Measurements from ENCODE around the gene MYO3B. TPM values are rescaled to one million over a fixed set of nuclear protein-coding genes. Genes with fewer than 3 reads are reported as not detected.

MYO3B gene
- total and polyA plus RNA-seq, 2 donors = 0.64 to 0.71 TPM

DNA sequence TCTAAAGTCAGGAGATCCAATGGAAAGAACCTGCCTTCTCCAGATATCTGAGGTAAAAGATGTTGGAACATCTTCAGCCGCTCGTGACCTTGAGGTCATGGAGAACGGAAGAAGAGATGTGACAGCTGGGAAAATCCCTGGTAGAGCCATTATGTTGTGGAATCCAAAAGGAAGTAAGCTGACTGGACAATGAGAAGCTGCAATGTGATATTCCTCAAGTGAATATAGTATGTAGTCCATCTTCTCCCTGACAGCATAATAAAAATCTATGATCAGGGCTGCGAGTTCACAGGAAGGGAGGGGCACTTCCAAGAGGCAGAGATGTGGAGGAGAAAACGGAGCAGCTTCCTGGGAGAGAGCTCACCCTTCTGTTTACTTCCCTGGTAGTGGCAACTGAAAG lies 336.2 kb downstream of the MYO3B start:
- Histone ChIP-seq H3K4me1 (ENCODE audit: control insufficient read depth in 2 of 2, insufficient read depth in 2 of 2, low read length in 2 of 2) (no peaks in the 10 kb centered on the region), H3K27ac (ENCODE audit: low read depth in 1 of 2, low read length in 1 of 2) (no peak overlapping the region), H3K27me3 (ENCODE audit: control insufficient read depth in 2 of 2, insufficient read depth in 1 of 2, low read length in 1 of 2) (no peaks in the 10 kb centered on the region), H3K4me3 (ENCODE audit: low read length in 2 of 2) (no peak overlapping the region), H3K9me3 (ENCODE audit: control insufficient read depth in 2 of 2, insufficient read depth in 1 of 2, low read length in 1 of 2) (no peaks in the 10 kb centered on the region), H3K36me3 (ENCODE audit: control insufficient read depth in 2 of 2, insufficient read depth in 2 of 2, low read length in 1 of 2) (no peaks in the 10 kb centered on the region)
- WGBS = 93% methylated on average over 5 of the region's 5 CpGs
- no peak for DNase-seq (ENCODE audit: low read depth in 6 of 9, low spot score in 9 of 9)

DNA sequence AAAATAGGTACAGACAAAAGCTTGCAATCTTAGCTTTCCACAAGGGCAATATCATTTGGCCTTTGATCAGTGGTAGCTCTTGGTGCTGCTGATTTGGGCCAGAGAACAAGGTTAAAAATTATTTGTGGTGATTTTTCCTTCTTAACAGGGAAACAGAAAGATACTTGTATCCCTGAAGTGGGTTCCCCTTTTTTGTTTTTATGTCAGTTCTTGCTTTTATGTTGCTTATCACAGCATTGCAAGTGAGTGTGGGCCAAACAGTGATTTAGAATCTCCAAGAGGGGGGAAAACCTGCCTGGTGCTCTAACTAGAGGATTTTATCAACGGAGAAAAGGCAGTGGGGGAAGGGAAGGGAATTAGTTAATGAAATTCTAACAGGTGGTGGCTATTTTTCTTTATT lies 339.6 kb downstream of the MYO3B start:
- no peak overlapping the region for H3K27ac ChIP-seq (ENCODE audit: low read depth in 1 of 2, low read length in 1 of 2)
- no peaks in the 10 kb centered on the region for H3K9me3 ChIP-seq (ENCODE audit: control insufficient read depth in 2 of 2, insufficient read depth in 1 of 2, low read length in 1 of 2)
- no peaks in the 10 kb centered on the region for H3K27me3 ChIP-seq (ENCODE audit: control insufficient read depth in 2 of 2, insufficient read depth in 1 of 2, low read length in 1 of 2)
- H3K36me3 ChIP-seq (ENCODE audit: control insufficient read depth in 2 of 2, insufficient read depth in 2 of 2, low read length in 1 of 2) = no peaks in the 10 kb centered on the region
- H3K4me3 ChIP-seq (ENCODE audit: low read length in 2 of 2) = no peak overlapping the region
- DNase-seq (ENCODE audit: low read depth in 6 of 9, low spot score in 9 of 9) = no peak
- H3K4me1 ChIP-seq (ENCODE audit: control insufficient read depth in 2 of 2, insufficient read depth in 2 of 2, low read length in 2 of 2) = no peaks in the 10 kb centered on the region
- 14% methylated on average over 1 of the region's 1 CpG for WGBS

DNA sequence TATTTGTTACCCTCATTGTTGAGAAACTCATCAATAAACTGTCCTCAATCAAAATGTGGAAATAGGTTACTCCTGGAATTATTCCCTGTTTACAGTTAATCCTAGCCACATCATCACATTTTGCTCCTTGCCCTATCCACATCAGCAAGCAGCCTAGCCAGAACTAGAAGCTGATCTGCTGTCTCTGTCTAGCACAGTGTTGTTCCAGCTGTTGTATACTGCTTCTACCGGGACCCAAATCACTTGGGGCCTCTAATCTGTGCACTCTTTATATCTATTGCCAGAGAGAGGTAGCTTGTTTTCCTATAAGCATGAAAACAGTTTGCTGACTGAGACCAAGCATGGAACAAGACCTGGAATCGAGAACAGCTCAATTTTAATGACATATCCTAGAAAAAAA lies 341.0 kb downstream of the MYO3B start:
- Histone ChIP-seq H3K4me1 (ENCODE audit: control insufficient read depth in 2 of 2, insufficient read depth in 2 of 2, low read length in 2 of 2) (no peaks in the 10 kb centered on the region), H3K36me3 (ENCODE audit: control insufficient read depth in 2 of 2, insufficient read depth in 2 of 2, low read length in 1 of 2) (no peaks in the 10 kb centered on the region), H3K27ac (ENCODE audit: low read depth in 1 of 2, low read length in 1 of 2) (no peak overlapping the region), H3K4me3 (ENCODE audit: low read length in 2 of 2) (no peak overlapping the region), H3K9me3 (ENCODE audit: control insufficient read depth in 2 of 2, insufficient read depth in 1 of 2, low read length in 1 of 2) (no peaks in the 10 kb centered on the region), H3K27me3 (ENCODE audit: control insufficient read depth in 2 of 2, insufficient read depth in 1 of 2, low read length in 1 of 2) (no peaks in the 10 kb centered on the region)
- 93% methylated on average over 2 of the region's 2 CpGs for WGBS
- no peak for DNase-seq (ENCODE audit: low read depth in 6 of 9, low spot score in 9 of 9)

DNA sequence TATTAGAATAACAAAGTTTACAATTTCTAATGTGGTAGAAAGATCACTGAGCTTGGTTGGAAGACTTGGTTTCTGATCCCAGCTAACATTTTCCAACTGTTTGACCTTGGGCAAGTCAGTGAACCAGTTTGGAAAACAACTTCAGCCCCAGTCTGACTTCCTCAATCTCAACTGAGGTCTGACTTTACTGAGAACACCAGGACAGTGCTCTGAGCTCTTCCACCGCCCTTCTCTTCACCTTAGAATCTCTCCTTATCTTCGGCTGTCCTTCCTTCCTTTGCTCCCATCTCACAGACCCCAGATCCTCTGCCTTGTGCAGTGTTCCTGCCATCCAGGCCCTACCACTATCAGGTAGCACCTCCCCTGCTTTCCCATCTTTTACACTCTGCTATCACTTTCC lies 343.4 kb downstream of the MYO3B start:
- no peaks in the 10 kb centered on the region for H3K27me3 ChIP-seq (ENCODE audit: control insufficient read depth in 2 of 2, insufficient read depth in 1 of 2, low read length in 1 of 2)
- no peaks in the 10 kb centered on the region for H3K36me3 ChIP-seq (ENCODE audit: control insufficient read depth in 2 of 2, insufficient read depth in 2 of 2, low read length in 1 of 2)
- DNase-seq (ENCODE audit: low read depth in 6 of 9, low spot score in 9 of 9) = no peak
- no peak overlapping the region for H3K4me3 ChIP-seq (ENCODE audit: low read length in 2 of 2)
- H3K9me3 ChIP-seq (ENCODE audit: control insufficient read depth in 2 of 2, insufficient read depth in 1 of 2, low read length in 1 of 2) = no peaks in the 10 kb centered on the region
- H3K27ac ChIP-seq (ENCODE audit: low read depth in 1 of 2, low read length in 1 of 2) = no peak overlapping the region
- H3K4me1 ChIP-seq (ENCODE audit: control insufficient read depth in 2 of 2, insufficient read depth in 2 of 2, low read length in 2 of 2) = peaks cover 0 to 6% of the 10 kb centered on the region in 2 donors
- 93% methylated on average over 2 of the region's 2 CpGs for WGBS

DNA sequence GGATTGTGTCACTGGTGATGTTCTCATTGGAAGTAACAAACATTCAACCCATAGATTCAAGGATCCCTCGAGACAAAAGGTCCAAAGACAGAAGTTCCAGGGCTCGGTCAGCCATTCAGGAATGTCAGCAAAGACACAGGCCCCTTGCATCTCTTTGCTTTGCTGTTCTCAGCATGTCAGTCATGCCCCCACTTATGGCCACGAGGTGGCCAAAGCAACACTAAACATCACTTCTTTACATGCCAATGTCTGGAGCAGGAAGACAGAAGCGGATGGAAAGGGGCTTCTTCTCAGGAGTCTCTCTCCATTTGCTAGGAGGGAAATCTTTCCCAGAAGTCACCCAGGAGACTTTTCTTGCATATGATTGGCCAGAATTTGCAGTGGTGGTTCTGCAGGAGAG lies 345.6 kb downstream of the MYO3B start:
- H3K4me3 ChIP-seq (ENCODE audit: low read length in 2 of 2) = no peak overlapping the region
- H3K9me3 ChIP-seq (ENCODE audit: control insufficient read depth in 2 of 2, insufficient read depth in 1 of 2, low read length in 1 of 2) = no peaks in the 10 kb centered on the region
- no peaks in the 10 kb centered on the region for H3K27me3 ChIP-seq (ENCODE audit: control insufficient read depth in 2 of 2, insufficient read depth in 1 of 2, low read length in 1 of 2)
- DNase-seq (ENCODE audit: low read depth in 6 of 9, low spot score in 9 of 9) = no peak
- H3K27ac ChIP-seq (ENCODE audit: low read depth in 1 of 2, low read length in 1 of 2) = no peak overlapping the region
- no peaks in the 10 kb centered on the region for H3K36me3 ChIP-seq (ENCODE audit: control insufficient read depth in 2 of 2, insufficient read depth in 2 of 2, low read length in 1 of 2)
- peaks cover 0 to 6% of the 10 kb centered on the region in 2 donors for H3K4me1 ChIP-seq (ENCODE audit: control insufficient read depth in 2 of 2, insufficient read depth in 2 of 2, low read length in 2 of 2)
- WGBS = 92% methylated on average over 4 of the region's 4 CpGs

DNA sequence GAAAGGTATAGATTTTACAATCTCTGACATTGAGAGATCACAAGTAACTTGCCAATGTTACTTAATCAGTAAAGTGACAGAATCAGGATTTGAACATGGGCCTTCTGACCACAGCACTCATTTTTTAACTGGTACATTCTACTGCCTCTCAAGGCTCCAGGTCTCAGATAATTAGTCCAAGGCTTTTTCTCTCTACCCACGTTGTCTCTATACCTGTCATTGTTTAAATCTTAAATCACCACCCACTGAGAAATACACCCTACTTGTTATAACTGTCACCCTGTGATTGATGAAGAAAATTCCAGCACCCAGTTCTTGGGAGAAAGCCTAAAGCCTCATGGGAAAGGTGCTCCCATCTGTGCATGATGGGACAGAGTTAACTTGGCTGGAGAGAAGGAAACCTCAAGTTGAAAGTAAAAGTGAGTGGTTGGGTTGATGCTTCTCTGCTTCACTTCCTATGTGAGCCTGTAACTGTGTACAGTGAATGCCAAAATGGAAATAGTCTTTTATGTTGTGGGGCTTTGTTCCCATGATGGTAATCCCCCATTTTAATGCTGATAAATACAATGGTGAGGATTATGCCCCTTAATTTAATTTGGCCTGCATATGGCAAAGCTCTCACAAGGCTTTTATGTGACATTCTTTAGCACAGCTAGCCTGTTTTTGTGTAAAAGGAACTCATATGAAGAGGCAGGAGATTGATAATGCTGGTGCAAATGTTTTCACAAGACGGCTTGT lies 347.1 kb downstream of the MYO3B start:
- whole genome bisulfite sequencing = 82% methylated on average over 2 of the region's 2 CpGs
- H3K27ac ChIP-seq (ENCODE audit: low read depth in 1 of 2, low read length in 1 of 2) = peak overlapping the region in 1 of 2 donors; percentile 22

DNA sequence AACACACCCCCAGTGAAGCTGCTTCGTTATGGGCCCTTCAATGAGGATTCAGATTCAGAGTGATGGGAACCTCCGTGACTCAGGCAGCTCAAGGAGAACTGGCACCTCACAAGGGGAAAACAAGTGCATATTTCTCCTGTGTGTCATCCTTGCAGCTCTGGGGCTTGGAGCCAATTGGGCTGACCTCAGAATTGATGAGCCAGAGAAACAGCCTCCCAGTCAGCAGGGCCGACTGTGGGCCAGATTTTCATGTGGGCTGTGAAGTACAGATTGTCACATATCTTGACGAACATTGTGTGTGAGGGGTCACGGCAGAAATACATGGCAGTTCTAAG lies 347.6 kb downstream of the MYO3B start:
- Histone ChIP-seq H3K27me3 (ENCODE audit: control insufficient read depth in 2 of 2, insufficient read depth in 1 of 2, low read length in 1 of 2) (no peaks in the 10 kb centered on the region), H3K36me3 (ENCODE audit: control insufficient read depth in 2 of 2, insufficient read depth in 2 of 2, low read length in 1 of 2) (no peaks in the 10 kb centered on the region), H3K4me3 (ENCODE audit: low read length in 2 of 2) (no peak overlapping the region), H3K9me3 (ENCODE audit: control insufficient read depth in 2 of 2, insufficient read depth in 1 of 2, low read length in 1 of 2) (no peaks in the 10 kb centered on the region), H3K27ac (ENCODE audit: low read depth in 1 of 2, low read length in 1 of 2) (peak overlapping the region in 1 of 2 donors; percentile 22), H3K4me1 (ENCODE audit: control insufficient read depth in 2 of 2, insufficient read depth in 2 of 2, low read length in 2 of 2) (peaks cover 0 to 10% of the 10 kb centered on the region in 2 donors)
- 90% methylated on average over 5 of the region's 5 CpGs for WGBS
- no peak for DNase-seq (ENCODE audit: low read depth in 6 of 9, low spot score in 9 of 9)

More for the DNA sequence above, 347.1 kb downstream of the MYO3B start:
- Histone ChIP-seq H3K36me3 (ENCODE audit: control insufficient read depth in 2 of 2, insufficient read depth in 2 of 2, low read length in 1 of 2) (no peaks in the 10 kb centered on the region), H3K4me1 (ENCODE audit: control insufficient read depth in 2 of 2, insufficient read depth in 2 of 2, low read length in 2 of 2) (peaks cover 0 to 6% of the 10 kb centered on the region in 2 donors), H3K27me3 (ENCODE audit: control insufficient read depth in 2 of 2, insufficient read depth in 1 of 2, low read length in 1 of 2) (no peaks in the 10 kb centered on the region), H3K4me3 (ENCODE audit: low read length in 2 of 2) (no peak overlapping the region), H3K9me3 (ENCODE audit: control insufficient read depth in 2 of 2, insufficient read depth in 1 of 2, low read length in 1 of 2) (no peaks in the 10 kb centered on the region)
- peak in 1 of 9 donors; percentile 45 for DNase-seq (ENCODE audit: low read depth in 6 of 9, low spot score in 9 of 9)

DNA sequence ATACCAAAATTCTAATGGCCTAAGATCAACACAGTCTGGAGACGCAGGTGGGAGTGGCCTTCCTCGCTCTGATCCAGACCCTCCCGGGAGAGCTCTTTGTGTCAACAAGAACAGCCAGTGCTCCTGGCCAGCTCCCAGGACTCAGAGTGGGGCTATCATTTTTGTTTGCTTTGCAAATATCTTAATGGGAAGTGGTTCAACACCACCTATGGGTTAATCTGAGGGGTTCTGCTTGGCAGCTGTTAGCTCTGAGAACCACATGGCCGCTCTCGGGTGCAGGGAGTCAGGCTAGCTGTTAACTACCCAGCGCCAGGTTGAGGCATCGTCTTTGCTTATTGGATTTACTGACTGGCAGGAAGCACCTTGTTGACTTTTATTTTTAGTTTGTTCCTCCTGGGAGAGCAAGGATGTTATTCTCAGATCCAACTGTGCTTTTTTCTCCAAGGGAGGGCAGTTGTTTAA lies 352.4 kb downstream of the MYO3B start:
- no peak overlapping the region for H3K4me3 ChIP-seq (ENCODE audit: low read length in 2 of 2)
- WGBS = 27% methylated on average over 7 of the region's 7 CpGs

DNA sequence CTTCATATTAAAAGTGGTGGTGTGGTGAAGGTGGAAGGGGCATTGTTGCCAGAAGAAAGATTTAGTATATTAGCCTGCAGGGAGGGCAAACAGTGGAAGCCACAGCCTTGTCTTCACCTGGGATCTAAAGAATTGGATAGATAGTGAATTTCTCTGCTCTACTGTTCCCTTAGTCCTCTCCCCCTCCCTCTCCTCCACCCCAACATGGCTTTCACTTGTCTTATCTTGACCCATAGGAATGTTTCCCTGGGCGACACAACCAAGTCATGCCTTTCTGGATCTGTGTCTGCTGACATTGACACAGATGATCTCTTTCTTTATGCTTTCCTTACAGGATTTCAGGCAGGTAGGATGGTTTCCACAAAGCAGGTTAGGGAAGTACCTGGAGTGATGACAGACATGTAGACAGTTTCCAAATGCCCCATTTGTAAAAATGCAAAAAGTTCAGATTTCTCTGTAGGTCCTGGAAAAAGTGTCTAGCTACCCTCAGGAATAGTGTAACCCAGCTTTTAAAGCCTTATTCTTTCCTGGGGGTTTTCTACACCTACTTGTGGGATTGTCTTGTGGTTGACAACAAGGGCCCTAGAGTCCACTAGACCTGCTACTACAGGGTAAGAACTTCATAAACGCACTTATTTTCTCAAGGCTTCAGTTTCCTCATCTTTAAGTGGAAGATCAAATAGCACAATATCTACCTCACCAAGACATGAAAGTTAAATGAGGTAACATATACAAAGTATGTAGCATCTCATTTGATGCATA lies 353.0 kb downstream of the MYO3B start:
- peaks cover 0 to 4% of the 10 kb centered on the region in 2 donors for H3K4me1 ChIP-seq (ENCODE audit: control insufficient read depth in 2 of 2, insufficient read depth in 2 of 2, low read length in 2 of 2)
- WGBS = 74% methylated on average over 2 of the region's 2 CpGs
- no peaks in the 10 kb centered on the region for H3K9me3 ChIP-seq (ENCODE audit: control insufficient read depth in 2 of 2, insufficient read depth in 1 of 2, low read length in 1 of 2)
- peak in 1 of 9 donors; percentile 23 for DNase-seq (ENCODE audit: low read depth in 6 of 9, low spot score in 9 of 9)
- H3K36me3 ChIP-seq (ENCODE audit: control insufficient read depth in 2 of 2, insufficient read depth in 2 of 2, low read length in 1 of 2) = no peaks in the 10 kb centered on the region
- H3K27ac ChIP-seq (ENCODE audit: low read depth in 1 of 2, low read length in 1 of 2) = peak overlapping the region in 1 of 2 donors; percentile 54
- H3K4me3 ChIP-seq (ENCODE audit: low read length in 2 of 2) = no peak overlapping the region
- H3K27me3 ChIP-seq (ENCODE audit: control insufficient read depth in 2 of 2, insufficient read depth in 1 of 2, low read length in 1 of 2) = no peaks in the 10 kb centered on the region

More for the DNA sequence above, 352.4 kb downstream of the MYO3B start:
- Histone ChIP-seq H3K9me3 (ENCODE audit: control insufficient read depth in 2 of 2, insufficient read depth in 1 of 2, low read length in 1 of 2) (no peaks in the 10 kb centered on the region), H3K27ac (ENCODE audit: low read depth in 1 of 2, low read length in 1 of 2) (peak overlapping the region; percentile 22 to 43), H3K27me3 (ENCODE audit: control insufficient read depth in 2 of 2, insufficient read depth in 1 of 2, low read length in 1 of 2) (no peaks in the 10 kb centered on the region), H3K36me3 (ENCODE audit: control insufficient read depth in 2 of 2, insufficient read depth in 2 of 2, low read length in 1 of 2) (no peaks in the 10 kb centered on the region), H3K4me1 (ENCODE audit: control insufficient read depth in 2 of 2, insufficient read depth in 2 of 2, low read length in 2 of 2) (peaks cover 0 to 10% of the 10 kb centered on the region in 2 donors)
- DNase-seq (ENCODE audit: low read depth in 6 of 9, low spot score in 9 of 9) = peak in 1 of 9 donors; percentile 24
